Ovary (tissue), 9 donors: ENCODE data around the gene PCDHGA7. TPM values are rescaled to one million over a fixed set of nuclear protein-coding genes. Genes with fewer than 3 reads are reported as not detected.
A peak's percentile ranks its signal among the peaks of the same experiment; 100 is the strongest.

ENCODE experiments used
- DNase-seq, 5 donors: peaks; one replicate each; pipeline ENCODE4 v3.0.0-alpha.2; 2019 to 2020
- H3K27ac ChIP-seq, 2 donors: fragments of 200-600 bp; one replicate each; pipeline versions ENCODE4 v1.5.1 to v1.8.0; 2019 to 2022
- H3K27me3 ChIP-seq: fragments of 200-600 bp; one replicate; pipeline ENCODE4 v1.8.0; 2022
- H3K36me3 ChIP-seq: fragments of 200-600 bp; sonication (generic); one replicate; pipeline ENCODE4 v1.5.1; 2019
- H3K4me1 ChIP-seq: one replicate; pipeline ENCODE4 v1.8.1; 2013; ENCODE audit warnings: mild to moderate bottlenecking, moderate library complexity; ENCODE audit not compliant: insufficient read depth
- H3K4me3 ChIP-seq: fragments of 200-600 bp; sonication (generic); one replicate; pipeline ENCODE4 v1.5.1; 2017
- H3K9me3 ChIP-seq, 2 donors: fragments of 200-600 bp in 1 of 2; sonication (generic) in 1 of 2; one replicate each; pipeline versions ENCODE4 v1.5.1 to v1.8.1; 2013 to 2019; ENCODE audit warnings: mild to moderate bottlenecking in 1 of 2, moderate library complexity in 1 of 2
- CTCF ChIP-seq, 3 donors: fragments of 450-650 bp in 2 of 3; fragments of 200-600 bp in 1 of 3; IDR thresholded peaks; one replicate each; pipeline versions ENCODE4 v1.5.1 to v1.8.0; 2016 to 2022; ENCODE audit warnings: antibody characterized with exemption in 3 of 3, mild to moderate bottlenecking in 1 of 3
- EP300 ChIP-seq: sonication (generic); formaldehyde crosslinking; IDR thresholded peaks from one replicate; pipeline ENCODE4 v1.6.1; 2017; ENCODE audit warnings: antibody characterized with exemption
- POLR2A ChIP-seq: fragments of 450-650 bp; IDR thresholded peaks from one replicate; pipeline ENCODE4 v1.6.1; 2017; ENCODE audit warnings: antibody characterized with exemption, mild to moderate bottlenecking, moderate library complexity
- WGBS, 3 donors: extraction: QIAGEN DNeasy Blood & Tissue Kit in 1 of 3; methylation state at CpG; one replicate each; pipeline versions ENCODE4 v1.1.5 to v1.1.7; 2013 to 2017; 5-methylcytosine and 5-hydroxymethylcytosine counted together
- intact Hi-C, 4 donors: fragments of 100-400 bp; cut with DNase I; formaldehyde crosslinking; loops; one replicate each; pipeline versions ENCODE4 v1.11.0 to v1.15.1; 2022 to 2023
- polyA plus RNA-seq, 2 donors: library from polyadenylated mRNA; stranded (reverse); fragments of 200-250 nt in 1 of 2; fragments of 350-450 nt in 1 of 2; fragmentation: Illumina TruSeq in 1 of 2; extraction: RNeasy Lipid Tissue Mini Kit (QIAGEN cat#74804) in 1 of 2; gene quantifications; one replicate each; pipeline ENCODE4 v1.2.3, GENCODE V29; 2013 to 2014
- total RNA-seq, 7 donors: library from RNA; depleted of rRNA in 2 of 7; stranded (reverse); fragments of >200 nt in 2 of 7; fragmentation: NEBNext Ultra II Directional in 3 of 7; extraction: Animal tissue kit (Norgen Biotek cat#: 25700) in 3 of 7; gene quantifications; one replicate each; pipeline versions ENCODE4 v1.1.0 to v1.2.4, GENCODE V29; 2016 to 2023
- donor health status: DM: no; HTN: no; CAD: no; lungs with moderate emphysema.
- donor health status: DM: no; HTN: no; CAD: no.
- donor health status: Bipolar disorder and iron deficiency.
- donor health status: DM: yes; HTN: yes; CAD: no.
- donor health status: DM: no; HTN: no; CAD: no.
- donor health status: DM: yes; HTN: yes; CAD: no.

PCDHGA7 gene
- total and polyA plus RNA-seq, 9 donors = 1.3 to 8.6 (median 5.4) TPM

- peaks cover 5 to 37% of the 10 kb centered on the region in 2 donors for H3K9me3 ChIP-seq
- 19 to 27% (median 22%) methylated on average over 29 of the region's 29 CpGs for WGBS, 3 donors
- no peaks in the 10 kb centered on the region for H3K4me1 ChIP-seq
- peak in 2 of 5 donors; percentile 42 to 49 for DNase-seq
- intact Hi-C loops = no loop called here
- H3K27ac ChIP-seq = no peak within 1 kb of the TSS
- peak within 1 kb of the TSS; percentile 9 for H3K4me3 ChIP-seq
- H3K36me3 ChIP-seq = no peaks in the 10 kb centered on the region
- no peaks in the 10 kb centered on the region for H3K27me3 ChIP-seq
- TF ChIP-seq EP300 (no peak), POLR2A (no peak), CTCF (IDR thresholded peaks at IDR 0.05) (no peak)
Observed at GRCh38 chr5:141349917-141350619, 32.5 kb upstream of the PCDHGA7 start, which contains the start of gene PCDHGB1. Gene PCDHGB1, plus strand, starts transcription at chr5:141350099. Its CDS starts 162 bp downstream, at chr5:141350261.

- H3K4me3 ChIP-seq = no peak overlapping the region
- no peak overlapping the region for H3K27ac ChIP-seq
- DNase-seq = no peak
- intact Hi-C loops = no loop called here
- no peaks in the 10 kb centered on the region for H3K4me1 ChIP-seq
- H3K9me3 ChIP-seq = peaks cover under 1 to 44% of the 10 kb centered on the region in 2 donors
- no peak for TF ChIP-seq CTCF (IDR thresholded peaks at IDR 0.05)
- TF ChIP-seq POLR2A = no peak
- TF ChIP-seq EP300 = no peak
- no peaks in the 10 kb centered on the region for H3K27me3 ChIP-seq
- WGBS, 3 donors = 29 to 41% (median 35%) methylated on average over 16 to 34 of the region's 36 CpGs
- H3K36me3 ChIP-seq = no peaks in the 10 kb centered on the region
Observed at GRCh38 chr5:141351591-141351990, 31.0 kb upstream of the PCDHGA7 start.

DNA sequence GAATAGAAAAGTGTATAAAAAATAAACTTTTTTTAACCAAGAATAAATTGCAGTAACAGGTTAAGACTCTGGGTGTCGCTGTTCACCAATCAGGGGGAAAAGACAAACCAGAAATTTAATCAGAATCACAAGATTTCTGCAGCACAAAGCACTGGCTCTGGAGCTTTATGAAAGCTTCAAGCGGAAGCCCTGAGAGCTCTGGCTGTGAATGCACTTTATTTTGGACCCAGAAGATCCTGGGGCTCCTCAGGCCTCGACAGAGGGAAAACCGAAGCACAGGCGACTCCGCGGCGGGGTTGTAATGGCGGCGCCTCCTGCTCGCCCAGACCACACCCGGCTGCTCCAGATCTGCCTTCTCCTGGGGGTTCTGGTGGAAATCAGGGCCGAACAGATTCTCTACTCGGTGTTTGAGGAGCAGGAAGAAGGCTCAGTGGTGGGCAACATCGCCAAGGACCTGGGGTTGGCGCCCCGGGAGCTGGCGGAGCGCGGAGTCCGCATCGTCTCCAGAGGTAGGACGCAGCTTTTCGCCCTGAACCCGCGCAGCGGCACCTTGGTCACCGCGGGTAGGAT lies 27.6 kb upstream of the PCDHGA7 start, which contains the start of gene PCDHGA4:
Gene PCDHGA4, plus strand, starts transcription at position 122 of the 570 bp plus-strand sequence. Its CDS starts 87 bp downstream, at position 209.
- peak within 1 kb of the TSS; percentile 10 for H3K4me3 ChIP-seq
- peaks cover 7 to 52% of the 10 kb centered on the region in 2 donors for H3K9me3 ChIP-seq
- H3K27me3 ChIP-seq = no peaks in the 10 kb centered on the region
- no peaks in the 10 kb centered on the region for H3K4me1 ChIP-seq
- DNase-seq = no peak
- TF ChIP-seq CTCF (IDR thresholded peaks at IDR 0.05) (no peak), EP300 (no peak), POLR2A (no peak)
- WGBS, 3 donors = 9 to 19% (median 11%) methylated on average over 29 of the region's 29 CpGs
- intact Hi-C loops = no loop called here
- H3K27ac ChIP-seq = no peak within 1 kb of the TSS
- H3K36me3 ChIP-seq = no peaks in the 10 kb centered on the region

DNA sequence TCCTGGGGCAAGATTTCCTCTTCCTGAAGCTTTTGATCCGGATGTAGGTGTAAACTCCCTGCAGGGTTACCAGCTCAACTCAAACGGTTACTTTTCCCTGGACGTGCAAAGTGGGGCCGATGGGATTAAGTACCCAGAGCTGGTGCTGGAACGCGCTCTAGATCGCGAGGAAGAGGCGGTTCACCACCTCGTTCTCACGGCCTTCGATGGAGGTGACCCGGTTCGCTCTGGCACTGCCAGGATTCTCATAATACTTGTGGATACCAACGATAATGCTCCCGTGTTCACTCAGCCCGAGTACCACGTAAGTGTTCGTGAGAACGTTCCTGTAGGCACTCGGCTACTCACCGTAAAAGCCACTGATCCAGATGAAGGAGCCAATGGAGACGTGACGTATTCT lies 26.9 kb upstream of the PCDHGA7 start:
- TF ChIP-seq CTCF (IDR thresholded peaks at IDR 0.05) (no peak), EP300 (no peak)
- intact Hi-C loops = no loop called here
- Histone ChIP-seq H3K9me3 (peaks cover 7 to 52% of the 10 kb centered on the region in 2 donors), H3K4me1 (no peaks in the 10 kb centered on the region), H3K36me3 (no peaks in the 10 kb centered on the region), H3K4me3 (no peak overlapping the region), H3K27ac (no peak overlapping the region), H3K27me3 (no peaks in the 10 kb centered on the region)
- no peak for DNase-seq
- WGBS, 3 donors = 43 to 62% (median 53%) methylated on average over 24 of the region's 24 CpGs
